Suprapubic skin (tissue), 3 donors: ENCODE data around the gene MYOZ3.

Source experiments
- POLR2AphosphoS5 ChIP-seq, 3 donors: sonication (generic); formaldehyde crosslinking; IDR thresholded peaks; one replicate each; pipeline ENCODE4 v1.6.1; 2017; ENCODE audit warnings: antibody characterized with exemption in 3 of 3
- TF ChIP-seq, protein P1 (sequence below), 2 donors: fragments of 200-600 bp in 1 of 2; fragments of 450-650 bp in 1 of 2; sonication (generic) in 1 of 2; IDR thresholded peaks; one replicate each; pipeline ENCODE4 v1.5.1; 2016 to 2019; ENCODE audit warnings: antibody characterized with exemption in 2 of 2, mild to moderate bottlenecking in 1 of 2, moderate library complexity in 1 of 2

DNA sequence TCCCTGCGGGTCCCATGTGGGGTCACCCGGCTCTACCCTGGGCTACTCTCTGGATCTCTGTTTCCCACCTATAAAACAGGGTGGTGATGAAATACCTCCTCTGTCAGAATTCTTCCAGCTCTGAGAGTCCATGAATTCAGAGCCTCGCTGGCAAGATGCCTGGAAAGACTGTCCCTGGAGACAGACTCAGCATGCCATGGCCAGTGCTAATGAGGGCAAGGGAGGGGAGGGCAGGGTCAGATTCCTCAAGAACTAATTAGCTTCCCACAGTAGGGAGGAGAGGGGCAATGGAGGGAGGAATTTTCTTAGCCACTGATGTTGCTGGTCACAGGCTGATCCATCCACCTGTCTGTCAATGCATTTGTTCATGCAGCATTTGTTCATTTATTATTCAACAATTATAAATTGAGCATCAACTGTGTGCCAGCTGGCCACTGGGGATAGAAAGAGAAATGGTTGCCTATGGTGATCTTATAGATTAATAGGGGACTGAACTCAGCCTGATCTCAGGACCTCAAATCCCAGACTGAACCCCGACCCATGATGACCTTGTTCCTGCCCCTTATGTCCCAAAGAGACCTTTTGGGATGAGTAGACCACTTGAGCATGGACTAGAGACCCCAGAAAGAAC, 15.9 kb upstream of the MYOZ3 start:
- TF ChIP-seq, protein P1, sequence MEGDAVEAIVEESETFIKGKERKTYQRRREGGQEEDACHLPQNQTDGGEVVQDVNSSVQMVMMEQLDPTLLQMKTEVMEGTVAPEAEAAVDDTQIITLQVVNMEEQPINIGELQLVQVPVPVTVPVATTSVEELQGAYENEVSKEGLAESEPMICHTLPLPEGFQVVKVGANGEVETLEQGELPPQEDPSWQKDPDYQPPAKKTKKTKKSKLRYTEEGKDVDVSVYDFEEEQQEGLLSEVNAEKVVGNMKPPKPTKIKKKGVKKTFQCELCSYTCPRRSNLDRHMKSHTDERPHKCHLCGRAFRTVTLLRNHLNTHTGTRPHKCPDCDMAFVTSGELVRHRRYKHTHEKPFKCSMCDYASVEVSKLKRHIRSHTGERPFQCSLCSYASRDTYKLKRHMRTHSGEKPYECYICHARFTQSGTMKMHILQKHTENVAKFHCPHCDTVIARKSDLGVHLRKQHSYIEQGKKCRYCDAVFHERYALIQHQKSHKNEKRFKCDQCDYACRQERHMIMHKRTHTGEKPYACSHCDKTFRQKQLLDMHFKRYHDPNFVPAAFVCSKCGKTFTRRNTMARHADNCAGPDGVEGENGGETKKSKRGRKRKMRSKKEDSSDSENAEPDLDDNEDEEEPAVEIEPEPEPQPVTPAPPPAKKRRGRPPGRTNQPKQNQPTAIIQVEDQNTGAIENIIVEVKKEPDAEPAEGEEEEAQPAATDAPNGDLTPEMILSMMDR (IDR thresholded peaks at IDR 0.05): no peak
- no peak for TF ChIP-seq POLR2AphosphoS5 (IDR thresholded peaks at IDR 0.05)
